HG03066 (cell line): ENCODE data around the gene ALG1L2.
"Not testable (repeated sequence)": the region's sequence is repeated elsewhere in the genome, so short reads cannot be mapped to it uniquely, and the experiment has no call there.

Experiments used
- ATAC-seq: cut with Tn5 transposase; IDR thresholded peaks from one replicate; pipeline ENCODE4 v1.9.1; 2021; ENCODE audit warnings: low read depth; ENCODE audit not compliant: unreplicated experiment

The ALG1L2 gene

GRCh38 chr3:130093741-130094391, 12.2 kb downstream of the ALG1L2 start:
- no peak for ATAC-seq

DNA sequence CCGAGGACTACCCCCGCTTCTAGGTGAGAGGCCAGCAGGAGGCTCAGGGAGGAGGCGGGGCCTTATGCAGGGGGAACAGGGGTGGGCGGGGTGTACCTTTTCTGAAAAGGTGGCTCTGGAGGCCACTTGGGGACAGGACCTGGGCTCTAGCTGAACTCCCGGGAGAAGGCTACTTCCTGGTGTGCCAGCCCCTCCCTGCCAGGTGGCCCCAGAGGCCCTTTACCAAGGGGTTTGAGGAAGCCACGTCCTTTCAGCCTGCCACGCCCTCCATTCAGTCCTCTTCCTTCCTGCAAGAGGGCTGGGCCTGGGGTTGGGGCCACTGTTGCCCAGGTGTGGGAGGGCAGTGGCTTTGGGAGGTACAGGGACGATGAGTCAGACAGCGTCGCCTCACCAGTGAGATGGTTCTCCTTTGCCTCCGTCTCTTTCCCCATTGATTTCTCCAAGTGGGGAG, 12.9 kb downstream of the ALG1L2 start:
- not testable (repeated sequence) for ATAC-seq

- not testable (repeated sequence) for ATAC-seq
These were observed 14.2 kb downstream of the ALG1L2 start for GRCh38 chr3:130095858-130096257.

GRCh38 chr3:130097096-130097495, 15.5 kb downstream of the ALG1L2 start:
- not testable (repeated sequence) for ATAC-seq

DNA sequence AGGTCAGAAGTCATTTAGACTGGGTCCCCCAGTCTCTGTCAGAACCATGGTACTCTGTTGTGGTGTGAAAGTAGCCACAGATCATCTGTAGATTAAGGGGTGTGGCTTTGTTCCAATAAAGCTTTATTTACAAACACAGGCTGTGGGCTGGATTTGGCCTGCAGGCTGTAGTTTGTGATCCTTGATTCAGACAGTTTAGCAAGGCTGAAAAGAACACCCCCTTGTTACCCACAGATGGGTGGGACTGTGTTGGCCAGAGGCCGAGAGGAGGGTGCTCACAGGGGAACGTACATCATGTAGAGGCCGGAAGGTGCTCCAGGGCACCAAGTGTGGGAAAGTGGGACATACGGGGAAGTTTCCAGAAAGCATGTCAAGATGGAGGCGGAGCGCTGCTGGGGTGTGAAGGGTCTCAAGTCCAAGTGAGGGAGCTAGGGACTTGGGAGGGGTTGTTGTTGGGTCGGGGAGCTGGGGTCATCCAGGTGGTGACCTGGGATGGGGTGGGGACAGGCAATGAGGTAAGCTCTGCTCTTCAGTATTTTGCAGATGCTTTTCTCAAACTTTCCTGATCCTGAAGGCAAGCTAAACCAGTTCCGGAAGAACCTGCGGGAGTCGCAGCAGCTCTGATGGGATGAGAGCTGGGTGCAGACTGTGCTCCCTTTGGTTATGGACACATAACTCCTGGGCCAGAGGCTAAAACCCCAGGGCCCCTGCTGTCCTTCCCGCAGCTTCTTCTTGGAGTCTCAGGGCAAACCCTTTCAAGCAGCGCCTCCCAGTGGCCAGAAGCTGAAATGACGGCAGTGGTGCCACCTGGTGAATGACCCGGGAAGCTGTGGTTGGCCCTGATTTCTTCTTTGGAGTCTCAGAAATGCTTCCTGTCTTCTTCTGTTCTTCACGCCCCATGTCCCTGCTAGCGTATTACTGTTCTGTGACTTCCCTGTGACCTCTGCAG, 16.3 kb downstream of the ALG1L2 start:
- not testable (repeated sequence) for ATAC-seq

DNA sequence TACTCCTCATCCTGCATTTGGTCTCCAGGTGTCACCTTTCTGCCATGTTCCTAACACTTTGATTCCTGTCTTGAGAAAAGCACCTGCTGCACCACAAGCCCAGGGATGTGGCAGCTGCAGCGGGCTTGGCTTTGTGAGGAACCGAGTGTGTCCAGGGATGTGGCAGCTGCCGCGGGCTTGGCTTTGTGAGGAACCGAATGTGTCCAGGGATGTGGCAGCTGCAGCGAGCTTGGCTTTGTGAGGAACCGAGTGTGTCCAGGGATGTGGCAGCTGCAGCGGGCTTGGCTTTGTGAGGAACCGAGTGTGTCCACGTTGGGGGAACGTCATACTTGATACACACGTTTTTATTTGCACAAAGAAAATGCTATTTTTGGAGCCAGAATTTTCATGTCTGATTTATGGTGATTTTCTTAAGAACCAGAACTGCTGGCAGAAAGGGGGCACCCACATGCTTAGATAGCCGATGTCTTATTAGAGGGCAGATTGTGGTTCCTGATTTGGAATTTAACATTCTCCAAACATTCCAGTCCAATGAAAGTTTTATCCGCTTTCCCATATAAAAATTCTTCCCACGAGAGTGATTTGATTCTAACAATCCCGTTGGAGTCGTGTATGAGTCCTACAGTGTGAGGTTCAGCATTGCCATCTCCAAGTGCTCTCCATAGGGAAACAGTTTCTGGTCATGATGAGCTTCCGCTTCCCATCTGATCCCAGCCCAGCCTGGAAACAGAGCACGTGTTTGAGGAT, 17.2 kb downstream of the ALG1L2 start:
- not testable (repeated sequence) for ATAC-seq

- ATAC-seq: not testable (repeated sequence)
These were observed 20.9 kb downstream of the ALG1L2 start for GRCh38 chr3:130102545-130102944.

DNA sequence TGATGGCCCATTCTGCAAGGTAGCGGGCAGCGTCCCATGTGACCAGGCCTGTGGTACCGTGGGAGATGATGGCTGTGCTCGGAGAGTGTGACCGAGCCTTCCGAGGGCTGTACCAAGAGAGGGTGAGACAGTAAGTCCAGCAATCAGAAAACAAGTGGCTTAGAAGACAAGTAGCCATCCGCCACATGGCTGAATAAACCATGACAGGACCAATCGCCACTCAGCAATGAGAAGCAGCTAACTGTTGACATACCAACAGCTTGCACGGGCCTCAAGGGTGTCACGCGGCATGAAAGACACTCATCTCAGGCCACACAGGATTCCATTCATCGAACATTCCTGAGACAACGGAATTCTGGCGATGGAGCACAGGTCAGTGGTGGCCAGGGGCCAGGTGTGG, 22.6 kb downstream of the ALG1L2 start:
- ATAC-seq: not testable (repeated sequence)

DNA sequence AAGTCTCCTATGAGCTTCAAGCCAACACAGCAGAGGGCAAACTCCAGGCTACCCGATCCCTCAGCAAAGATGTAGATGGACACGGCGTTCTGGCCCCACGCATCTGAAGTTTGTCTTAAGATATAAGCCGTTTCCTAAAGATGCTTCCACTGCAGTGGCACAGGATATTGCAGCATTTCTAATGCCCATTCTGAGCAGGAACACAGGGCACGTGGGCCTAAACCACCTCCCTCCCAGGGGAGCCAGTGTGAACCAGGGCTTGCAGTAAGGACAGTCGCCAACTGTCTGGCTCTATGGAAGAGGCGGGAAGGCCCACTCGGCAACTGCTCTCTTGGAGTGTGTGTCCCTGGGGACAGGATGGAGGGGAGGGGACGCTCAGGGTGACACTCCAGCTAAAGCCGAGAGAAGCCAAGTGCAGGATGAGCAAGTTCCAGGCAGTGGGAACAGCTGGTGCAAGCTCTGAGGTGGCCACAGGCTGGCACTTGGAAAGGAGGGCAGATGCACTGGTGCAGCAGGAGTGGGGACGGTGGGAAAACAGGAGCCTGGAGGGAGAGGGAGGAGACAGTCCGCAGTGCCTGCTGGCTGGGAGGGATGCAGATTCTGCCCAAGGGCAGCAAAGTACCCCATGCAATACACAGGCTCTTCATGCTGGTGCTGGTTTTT, 25.8 kb downstream of the ALG1L2 start:
- ATAC-seq: not testable (repeated sequence)

GRCh38 chr3:130108836-130109585, 27.4 kb downstream of the ALG1L2 start:
- not testable (repeated sequence) for ATAC-seq

DNA sequence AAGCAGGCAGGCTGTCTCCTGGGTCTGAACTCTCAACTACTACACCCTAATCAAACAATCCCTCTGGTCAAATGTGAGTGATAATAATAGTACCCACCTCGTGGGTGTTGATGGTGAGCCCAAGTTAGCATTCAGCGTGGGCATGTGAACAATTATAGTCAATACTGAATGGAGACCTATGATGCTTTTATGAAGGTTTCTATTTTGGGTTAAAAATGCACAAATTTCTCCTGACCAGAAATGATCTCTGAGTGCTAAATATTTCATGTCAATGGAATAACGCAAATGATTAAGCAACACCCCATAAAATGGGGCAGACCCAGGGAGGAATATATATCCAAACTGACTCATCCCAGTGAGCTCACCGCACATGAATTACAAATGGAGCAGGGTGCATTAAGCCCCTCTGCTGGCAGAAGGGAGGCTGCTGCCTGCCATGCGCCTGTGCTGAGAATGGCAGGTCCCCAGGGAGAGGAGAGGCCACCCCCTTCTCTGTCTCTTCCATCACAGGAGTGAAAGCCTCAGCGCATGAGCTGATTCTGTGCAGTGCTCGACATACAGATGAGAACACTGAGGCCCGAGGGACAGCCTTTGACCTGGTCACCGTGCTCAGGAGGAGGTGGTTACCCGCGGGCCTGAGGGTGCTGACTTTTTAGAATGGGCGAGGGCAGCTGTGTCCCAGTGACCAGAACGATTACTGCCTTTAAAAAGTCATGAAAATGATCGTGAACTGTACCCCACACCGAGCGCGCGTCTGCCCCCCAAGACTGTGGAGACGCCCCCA, 28.9 kb downstream of the ALG1L2 start:
- ATAC-seq: not testable (repeated sequence)

DNA sequence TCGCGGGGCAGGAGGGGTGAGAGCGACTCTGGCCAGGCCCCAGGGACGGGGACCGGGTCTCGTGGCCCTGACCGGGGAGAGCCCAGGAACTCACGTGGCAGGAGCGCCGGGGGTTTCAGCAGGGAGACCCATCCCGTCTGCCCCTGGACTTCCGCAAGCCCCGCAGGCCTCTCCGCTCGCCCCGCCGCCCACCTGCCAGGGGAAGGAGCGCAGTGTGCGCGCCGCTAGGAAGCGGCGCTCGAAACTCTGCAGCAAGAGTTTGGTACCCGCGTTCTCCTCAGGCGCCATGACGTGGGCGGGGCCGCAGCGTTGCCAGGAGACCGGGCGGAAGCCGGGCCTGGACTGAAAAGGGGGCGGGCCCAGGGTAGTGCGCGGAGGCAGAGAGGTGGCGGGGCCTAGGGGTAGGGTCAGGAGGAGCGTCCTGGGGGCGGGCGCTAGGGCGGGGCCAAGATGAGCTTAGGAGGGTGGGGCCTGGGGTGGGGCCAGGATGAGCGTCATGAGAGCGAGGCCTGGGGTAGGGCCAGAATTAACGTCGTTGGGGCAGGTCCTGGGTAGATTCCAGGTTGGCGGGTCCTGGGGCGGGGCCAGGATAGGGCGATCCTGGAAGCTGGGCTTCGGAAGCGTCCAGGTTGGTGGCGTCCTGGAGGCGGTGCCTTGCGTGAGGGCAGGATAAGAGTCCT, 29.7 kb downstream of the ALG1L2 start:
- ATAC-seq: peak; percentile 100

GRCh38 chr3:130111865-130112747, 30.5 kb downstream of the ALG1L2 start:
- ATAC-seq: peak; percentile 49

GRCh38 chr3:130112748-130113073, 31.1 kb downstream of the ALG1L2 start:
- not testable (repeated sequence) for ATAC-seq

GRCh38 chr3:130115400-130115799, 33.8 kb downstream of the ALG1L2 start:
- not testable (repeated sequence) for ATAC-seq

DNA sequence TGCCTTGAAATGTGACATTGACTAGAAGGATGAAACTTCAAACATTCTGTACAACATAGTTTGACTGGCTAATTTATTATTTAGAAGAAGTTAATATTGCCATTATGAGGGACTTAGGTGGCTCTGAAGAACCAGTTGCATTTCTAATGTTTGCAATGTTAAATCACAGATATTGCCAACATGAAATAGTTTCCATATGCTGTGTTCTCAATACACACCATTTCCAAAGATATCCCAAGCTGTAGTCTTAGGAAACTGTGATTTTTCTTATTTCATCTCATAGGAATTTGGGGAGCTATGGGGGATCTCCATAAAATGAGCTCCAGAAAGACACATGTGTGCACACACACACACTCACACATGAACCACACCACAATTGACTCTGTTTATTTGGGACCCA, 36.3 kb downstream of the ALG1L2 start:
- ATAC-seq: no peak

- ATAC-seq: not testable (repeated sequence)
These were observed 38.2 kb downstream of the ALG1L2 start for GRCh38 chr3:130119824-130120223.
